CD14-positive monocyte (primary cell): ENCODE measurements around the gene REELD1. TPM values are rescaled to one million over a fixed set of nuclear protein-coding genes. Genes with fewer than 3 reads are reported as not detected.

Source experiments
- DNase-seq, 3 donors: peaks; one replicate each; pipeline ENCODE4 v3.0.0-alpha.2; 2011 to 2022
- H2AFZ ChIP-seq: 2 replicates; pipeline ENCODE4 v1.6.0; 2012; ENCODE audit warnings: mild to moderate bottlenecking, low read depth, low read length, inconsistent platforms; ENCODE audit not compliant: insufficient read depth, poor library complexity, severe bottlenecking
- H3K27ac ChIP-seq, 2 donors: 1 replicate in 1 of 2; 2 replicates in 1 of 2; pipeline ENCODE4 v1.5.1; 2012 to 2013; ENCODE audit warnings: low read length in 2 of 2, control low read depth in 1 of 2, inconsistent platforms in 1 of 2, low read depth in 1 of 2, mild to moderate bottlenecking in 1 of 2
- H3K27me3 ChIP-seq, 2 donors: one replicate each; pipeline versions ENCODE4 v1.6.0 to v1.6.1; 2011 to 2013; ENCODE audit warnings: low read length in 2 of 2; ENCODE audit not compliant: control insufficient read depth in 2 of 2, insufficient read depth in 2 of 2
- H3K36me3 ChIP-seq, 2 donors: replicated peaks in 1 of 2; 1 replicate in 1 of 2; 2 replicates in 1 of 2; pipeline versions ENCODE4 v1.5.1 to v1.6.1; 2012 to 2013; ENCODE audit warnings: low read length in 2 of 2, control low read depth in 1 of 2, inconsistent platforms in 1 of 2, mild to moderate bottlenecking in 1 of 2; ENCODE audit not compliant: insufficient read depth in 2 of 2, control insufficient read depth in 1 of 2
- H3K4me1 ChIP-seq, 2 donors: 1 replicate in 1 of 2; 2 replicates in 1 of 2; pipeline versions ENCODE4 v1.5.1 to v1.6.1; 2012 to 2013; ENCODE audit warnings: low read length in 2 of 2, control low read depth in 1 of 2, inconsistent platforms in 1 of 2, mild to moderate bottlenecking in 1 of 2, moderate library complexity in 1 of 2; ENCODE audit not compliant: insufficient read depth in 2 of 2, control insufficient read depth in 1 of 2
- H3K4me2 ChIP-seq: replicated peaks from 2 replicates; pipeline ENCODE3; 2012; ENCODE audit warnings: low read length, moderate library complexity, mild to moderate bottlenecking; ENCODE audit not compliant: poor library complexity, severe bottlenecking; ENCODE audit errors: extremely low read depth
- H3K4me3 ChIP-seq, 3 experiments: fragments of 200-600 bp in 1 of 3; sonication (generic) in 1 of 3; replicated peaks in 1 of 3; 1 replicate in 2 of 3; 2 replicates in 1 of 3; pipeline ENCODE4 v1.5.1; 2011 to 2013; ENCODE audit warnings: low read length in 3 of 3, mild to moderate bottlenecking in 3 of 3, control low read depth in 2 of 3, low read depth in 2 of 3, inconsistent platforms in 1 of 3, moderate library complexity in 1 of 3
- H3K79me2 ChIP-seq: 2 replicates; pipeline ENCODE4 v1.6.0; 2012; ENCODE audit warnings: mild to moderate bottlenecking, control low read depth, inconsistent platforms, low read length, moderate library complexity; ENCODE audit not compliant: insufficient read depth
- H3K9ac ChIP-seq: 2 replicates; pipeline ENCODE4 v1.6.0; 2017; ENCODE audit warnings: low read length, mild to moderate bottlenecking; ENCODE audit not compliant: insufficient read depth, poor library complexity, severe bottlenecking
- H3K9me3 ChIP-seq, 2 donors: replicated peaks in 1 of 2; 1 replicate in 1 of 2; 2 replicates in 1 of 2; pipeline versions ENCODE4 v1.5.1 to v1.6.1; 2012 to 2013; ENCODE audit warnings: low read length in 2 of 2, control low read depth in 1 of 2; ENCODE audit not compliant: control insufficient read depth in 1 of 2, insufficient read depth in 1 of 2
- H4K20me1 ChIP-seq: 2 replicates; pipeline ENCODE4 v1.6.0; 2012; ENCODE audit warnings: mild to moderate bottlenecking, low read length, control low read depth, moderate library complexity; ENCODE audit not compliant: insufficient read depth
- H3K27ac Mint-ChIP-seq, 7 donors: one replicate each; pipeline ENCODE4 v1.8.0; 2020; ENCODE audit warnings: mild to moderate bottlenecking in 7 of 7, mixed read lengths in 7 of 7, moderate library complexity in 6 of 7, inconsistent platforms in 2 of 7
- H3K27me3 Mint-ChIP-seq, 3 donors: one replicate each; pipeline ENCODE4 v1.8.0; 2021 to 2022; ENCODE audit warnings: low read depth in 3 of 3, mild to moderate bottlenecking in 3 of 3, mixed read lengths in 3 of 3, moderate library complexity in 3 of 3, inconsistent platforms in 1 of 3
- H3K36me3 Mint-ChIP-seq, 2 donors: one replicate each; pipeline ENCODE4 v1.8.0; 2020; ENCODE audit warnings: mixed read lengths in 2 of 2, inconsistent platforms in 1 of 2, mild to moderate bottlenecking in 1 of 2
- H3K4me1 Mint-ChIP-seq: one replicate; pipeline ENCODE4 v1.8.0; 2020; ENCODE audit warnings: mild to moderate bottlenecking, mixed read lengths
- H3K4me3 Mint-ChIP-seq, 2 donors: one replicate each; pipeline ENCODE4 v1.8.0; 2020; ENCODE audit warnings: mild to moderate bottlenecking in 2 of 2, mixed read lengths in 2 of 2, moderate library complexity in 1 of 2
- H3K9me3 Mint-ChIP-seq, 7 donors: one replicate each; pipeline ENCODE4 v1.8.0; 2020 to 2022; ENCODE audit warnings: mixed read lengths in 7 of 7, mild to moderate bottlenecking in 6 of 7, moderate library complexity in 6 of 7, inconsistent platforms in 2 of 7
- CTCF ChIP-seq: fragments of 200-600 bp; IDR thresholded peaks from one replicate; pipeline ENCODE4 v1.8.0; 2022; ENCODE audit warnings: antibody characterized with exemption, mild to moderate bottlenecking
- WGBS: methylation state at CpG from one replicate; pipeline ENCODE4 v1.1.5; 2013; ENCODE audit warnings: missing lambda C conversion rate; ENCODE audit not compliant: insufficient coverage; 5-methylcytosine and 5-hydroxymethylcytosine counted together
- intact Hi-C, 2 donors: fragments of 100-400 bp; cut with micrococcal nuclease; formaldehyde crosslinking; loops; one replicate each; pipeline versions ENCODE4 v1.15.0 to v1.15.1; 2023
- polyA plus RNA-seq, 3 donors: library from polyadenylated mRNA; depleted of rRNA in 1 of 3; unstranded in 2 of 3; stranded (reverse) in 1 of 3; fragments of 300-500 nt in 2 of 3; fragments of >200 nt in 1 of 3; fragmentation: Illumina TruSeq in 2 of 3; gene quantifications; 1 replicate in 2 of 3; 2 replicates in 1 of 3; pipeline ENCODE4 v1.2.3, GENCODE V29; 2012 to 2021

The REELD1 gene
- polyA plus RNA-seq, 3 donors, result 1.5 TPM; not detected in 2

GRCh38 chr4:146202665-146203064 is 11.7 kb upstream of the REELD1 start:
- no peak for TF ChIP-seq CTCF
- no peak overlapping the region for H3K27ac Mint-ChIP-seq

GRCh38 chr4:146207410-146207809 is 6.9 kb upstream of the REELD1 start:
- Histone ChIP-seq H3K4me1 (no peaks in the 10 kb centered on the region), H3K9me3 (no peaks in the 10 kb centered on the region), H3K79me2 (no peaks in the 10 kb centered on the region), H3K9ac (no peak overlapping the region), H3K36me3 (no peaks in the 10 kb centered on the region), H3K4me2 (no peak overlapping the region), H4K20me1 (no peaks in the 10 kb centered on the region), H3K4me3 (no peak overlapping the region), H3K27ac (no peak overlapping the region), H2AFZ (no peak overlapping the region), H3K27me3 (no peaks in the 10 kb centered on the region)
- H3K4me3 Mint-ChIP-seq, result no peak overlapping the region
- peaks cover 1 to 11% (median 2%) of the 10 kb centered on the region in 3 donors for H3K27me3 Mint-ChIP-seq
- intact Hi-C loops, result no loop called here
- DNase-seq, result no peak
- WGBS, result 86% methylated on average over 5 of the region's 5 CpGs
- peaks cover 0 to 3% of the 10 kb centered on the region in 2 donors for H3K36me3 Mint-ChIP-seq
- H3K4me1 Mint-ChIP-seq, result no peaks in the 10 kb centered on the region
- H3K9me3 Mint-ChIP-seq, result peaks cover 0 to 6% (median 1%) of the 10 kb centered on the region in 7 donors
- TF ChIP-seq CTCF, result no peak
- H3K27ac Mint-ChIP-seq, result no peak overlapping the region

More at GRCh38 chr4:146202665-146203064, 11.7 kb upstream of the REELD1 start:
- no peaks in the 10 kb centered on the region for H3K79me2 ChIP-seq
- Mint-ChIP-seq H3K4me3 (no peak overlapping the region), H3K27me3 (peaks cover 1 to 8% (median 4%) of the 10 kb centered on the region in 3 donors), H3K9me3 (peaks cover 0 to 6% (median 1%) of the 10 kb centered on the region in 7 donors), H3K4me1 (no peaks in the 10 kb centered on the region), H3K36me3 (peaks cover 2 to 3% of the 10 kb centered on the region in 2 donors)
- H4K20me1 ChIP-seq, result no peaks in the 10 kb centered on the region
- DNase-seq, result no peak
- H3K9me3 ChIP-seq, result no peaks in the 10 kb centered on the region
- no peak overlapping the region for H3K4me3 ChIP-seq
- no peak overlapping the region for H3K27ac ChIP-seq
- no CpG with 5 or more reads among the region's 2 CpGs for WGBS
- H2AFZ ChIP-seq, result no peak overlapping the region
- H3K4me2 ChIP-seq, result no peak overlapping the region
- no peaks in the 10 kb centered on the region for H3K36me3 ChIP-seq
- no peaks in the 10 kb centered on the region for H3K4me1 ChIP-seq
- H3K9ac ChIP-seq, result no peak overlapping the region
- no peaks in the 10 kb centered on the region for H3K27me3 ChIP-seq
- intact Hi-C loops, result no loop called here
